Stimulated activated naive CD4-positive, alpha-beta T cell treated with Interleukin-2 at 50 U/mL for 16 hours (primary cell): ENCODE data around the gene GABARAPL1.
A peak's percentile ranks its signal among the peaks of the same experiment; 100 is the strongest.

Source experiments
- DNase-seq: peaks from one replicate; lab custom pipeline; 2025; lab: John Stamatoyannopoulos, UW

GABARAPL1 gene

DNA sequence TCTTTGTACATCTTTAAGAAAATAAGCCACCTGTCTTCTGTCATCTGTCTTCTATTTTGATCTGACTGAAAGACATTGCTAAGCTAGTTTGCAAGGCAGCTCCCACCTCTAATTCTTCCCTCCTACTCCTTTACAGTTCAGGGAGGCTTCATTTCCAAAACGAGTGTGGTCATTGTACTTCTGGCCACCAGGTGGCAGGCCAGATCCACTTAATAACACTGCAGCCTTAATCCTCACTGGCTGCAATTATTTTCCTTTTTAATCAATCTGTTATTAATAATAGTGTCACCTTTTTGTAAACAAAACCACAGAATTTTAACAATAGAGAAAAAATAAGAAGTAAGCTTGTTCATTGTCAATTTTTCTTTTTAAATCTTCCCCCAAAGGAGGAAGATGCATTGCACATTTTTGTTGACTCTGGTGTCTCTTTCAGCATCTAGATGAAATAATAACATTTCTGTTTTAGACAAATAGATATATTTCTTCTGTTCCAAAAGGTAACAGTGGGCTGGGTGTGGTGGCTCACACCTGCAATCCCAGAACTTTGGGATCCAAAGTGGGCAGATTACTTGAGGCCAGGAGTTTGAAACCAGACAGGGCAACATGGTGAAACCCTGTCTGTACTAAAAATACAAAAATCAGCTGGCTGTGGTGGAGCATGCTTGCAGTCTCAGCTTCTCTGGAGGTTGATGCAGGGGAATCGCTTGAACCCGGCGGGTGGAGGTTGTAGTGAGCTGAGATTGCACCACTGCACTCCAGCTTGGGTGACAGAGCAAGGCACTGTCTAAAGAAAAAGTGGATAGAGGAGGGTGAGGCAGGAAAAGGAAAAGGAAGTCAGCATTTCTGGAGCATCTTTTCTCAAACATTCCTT lies 23.3 kb downstream of the GABARAPL1 start:
- DNase-seq, result peak; percentile 16

DNA sequence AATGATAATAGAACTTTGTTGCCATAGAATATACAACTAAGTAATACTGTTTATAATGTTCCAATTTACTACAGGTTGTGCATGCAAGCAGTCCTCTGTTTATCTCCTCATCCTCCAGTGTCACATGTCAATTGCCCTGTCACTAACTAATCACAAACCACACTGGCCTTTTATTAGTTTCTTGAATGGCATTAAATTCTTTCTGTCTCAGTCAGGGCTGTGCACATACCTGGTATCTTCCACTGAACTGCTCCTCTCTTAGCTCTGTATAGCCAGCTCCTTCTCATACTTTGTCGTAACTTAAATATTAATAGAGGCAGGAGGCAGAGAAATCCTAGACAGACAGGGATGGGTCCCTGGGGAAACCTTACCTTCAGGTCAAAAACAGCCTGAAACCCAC lies 24.0 kb downstream of the GABARAPL1 start:
- DNase-seq, result no peak

DNA sequence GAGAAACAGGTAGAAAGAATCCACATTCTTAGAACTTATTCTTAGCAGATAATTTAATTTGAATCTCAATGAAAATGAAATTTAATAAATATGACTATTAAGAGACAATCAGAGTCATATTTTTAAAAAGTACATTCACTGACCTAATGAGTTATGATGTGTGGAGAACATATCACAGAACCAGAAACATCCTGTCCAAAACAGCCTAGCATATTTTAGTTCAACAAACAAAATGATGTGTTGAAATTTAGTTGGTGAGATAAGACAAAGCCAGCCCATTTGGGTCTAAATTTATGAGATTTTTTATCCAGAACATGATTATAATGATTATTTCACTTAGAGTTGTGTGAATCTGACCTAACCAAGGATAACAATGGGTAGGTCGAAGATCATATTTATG lies 25.8 kb downstream of the GABARAPL1 start:
- no peak for DNase-seq

- no peak for DNase-seq
Observed at GRCh38 chr12:10241290-10241689, 28.6 kb downstream of the GABARAPL1 start.

DNA sequence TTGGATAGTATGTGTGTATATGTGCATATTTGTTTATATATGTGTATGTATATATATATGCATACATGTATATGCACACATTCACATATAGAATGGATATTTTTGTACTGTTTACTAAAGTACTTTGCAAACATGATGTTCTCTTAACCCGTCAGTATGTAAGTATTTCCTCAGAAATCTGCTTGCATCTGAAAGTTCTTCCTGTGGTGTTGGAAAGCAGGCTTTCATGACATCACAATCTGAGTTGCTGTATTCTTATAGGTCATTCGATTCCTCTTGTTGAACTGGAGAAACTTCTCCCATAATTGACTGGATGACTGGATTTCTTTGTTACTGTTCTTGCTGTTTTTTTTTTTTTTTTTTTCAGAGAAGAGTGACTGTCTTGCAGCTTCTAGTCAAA lies 29.1 kb downstream of the GABARAPL1 start:
- no peak for DNase-seq

DNA sequence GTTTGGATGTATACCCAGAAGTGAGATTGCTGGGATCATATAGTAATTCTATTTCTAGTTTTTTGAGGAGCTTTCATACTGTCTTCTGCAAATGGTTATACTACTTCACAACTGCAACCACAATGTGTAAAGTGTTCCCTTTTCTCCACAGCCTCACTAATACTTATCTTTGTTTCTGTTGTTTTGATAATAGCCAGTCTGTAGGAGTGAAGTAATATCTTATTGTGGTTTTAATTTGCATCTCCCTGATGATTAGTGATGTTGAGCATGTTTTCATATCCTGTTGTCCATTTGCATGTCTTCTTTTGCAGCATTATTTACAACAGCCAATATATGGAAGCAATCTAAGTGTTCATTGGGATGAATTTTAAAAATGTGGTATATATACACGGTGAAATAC lies 29.9 kb downstream of the GABARAPL1 start:
- DNase-seq, result no peak

DNA sequence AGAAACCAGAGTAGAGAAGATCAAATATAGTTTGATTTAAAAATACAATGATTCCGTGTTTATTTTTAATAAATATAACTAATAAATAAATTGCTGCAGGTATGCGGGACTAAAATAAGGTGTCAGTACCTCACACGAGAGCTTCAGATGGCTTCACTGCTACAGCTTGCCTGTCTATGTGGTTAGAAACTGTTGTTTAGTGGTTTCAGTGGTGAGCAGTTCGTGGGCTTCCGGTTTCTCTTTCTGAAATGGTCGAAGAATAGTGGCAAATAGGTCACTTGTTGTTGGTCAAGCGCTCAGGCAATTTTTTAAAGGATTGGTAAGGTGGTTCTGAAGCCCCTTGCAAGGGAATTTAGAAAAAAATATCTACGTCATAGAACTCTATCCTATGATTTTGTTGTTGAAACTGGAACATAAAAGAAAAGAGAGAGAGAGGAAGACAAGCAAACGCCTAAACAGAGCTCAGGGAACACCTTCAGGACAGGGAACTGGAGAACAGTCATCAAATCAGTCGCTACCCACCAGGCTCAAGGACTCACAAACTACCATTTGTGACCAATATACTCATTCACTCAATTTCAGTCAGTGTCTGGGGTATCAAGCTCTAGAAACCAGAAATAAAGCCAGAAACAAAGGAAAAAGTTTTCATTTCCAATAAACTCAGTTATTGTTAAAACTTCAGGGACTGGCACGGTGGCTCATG lies 31.3 kb downstream of the GABARAPL1 start:
- DNase-seq, result no peak

- no peak for DNase-seq
Observed at GRCh38 chr12:10247436-10248058, 34.9 kb downstream of the GABARAPL1 start.

DNA sequence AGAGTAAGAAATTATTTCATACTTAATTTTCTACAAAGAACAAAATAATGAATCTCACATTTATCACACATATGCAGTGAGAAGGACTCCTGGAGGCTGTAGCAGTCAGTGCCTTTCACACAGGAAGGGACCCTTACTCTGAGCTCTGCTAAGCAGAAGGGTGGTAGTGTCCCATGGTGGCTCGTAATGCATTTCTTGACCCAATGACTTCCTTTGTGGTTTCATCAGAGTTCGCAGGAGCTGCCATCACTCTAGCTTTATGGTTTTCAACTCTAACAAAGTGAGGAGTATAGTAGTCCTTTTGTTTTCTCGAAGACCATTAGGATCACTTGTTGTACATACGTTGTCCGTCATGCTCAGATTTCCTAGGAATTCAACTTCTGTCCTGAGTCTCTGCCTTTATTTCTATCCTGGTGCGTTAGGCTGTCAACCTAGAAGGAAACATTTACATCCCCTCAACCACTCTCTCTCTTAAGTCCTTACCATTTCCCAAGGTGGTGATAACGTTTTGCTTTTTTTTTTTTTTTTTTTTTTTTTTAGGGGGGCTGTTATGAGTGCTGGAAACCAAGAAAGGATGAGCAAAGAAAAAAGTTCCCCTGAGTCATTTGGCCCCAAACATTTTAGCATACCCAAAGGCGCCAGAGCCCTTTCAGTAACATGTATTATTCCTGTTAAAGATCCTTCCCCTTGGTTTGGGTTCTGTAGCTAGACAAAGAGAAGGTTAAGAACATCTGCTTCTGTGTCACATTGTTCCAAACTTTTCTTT lies 37.2 kb downstream of the GABARAPL1 start:
- no peak for DNase-seq

DNA sequence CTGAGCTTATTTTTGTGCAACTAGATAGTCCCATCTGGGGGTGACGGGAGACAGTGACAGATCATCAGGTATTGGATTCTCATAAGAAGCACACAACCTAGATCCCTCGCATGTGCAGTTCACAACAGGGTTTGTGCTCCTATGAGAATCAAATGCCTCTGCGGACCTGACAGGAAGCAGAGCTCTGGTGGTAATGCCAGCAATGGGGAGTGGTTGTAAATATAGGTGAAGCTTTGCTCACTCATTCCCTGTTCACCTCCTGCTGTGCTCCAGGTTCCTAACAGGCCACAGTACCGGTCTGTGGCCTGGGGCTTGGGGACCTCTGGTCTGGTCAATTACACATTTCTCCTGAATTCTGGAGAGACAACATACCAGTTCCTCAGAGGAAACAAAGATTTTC lies 39.0 kb downstream of the GABARAPL1 start:
- no peak for DNase-seq

GRCh38 chr12:10252201-10252600 lies 39.5 kb downstream of the GABARAPL1 start:
- DNase-seq, result no peak

DNA sequence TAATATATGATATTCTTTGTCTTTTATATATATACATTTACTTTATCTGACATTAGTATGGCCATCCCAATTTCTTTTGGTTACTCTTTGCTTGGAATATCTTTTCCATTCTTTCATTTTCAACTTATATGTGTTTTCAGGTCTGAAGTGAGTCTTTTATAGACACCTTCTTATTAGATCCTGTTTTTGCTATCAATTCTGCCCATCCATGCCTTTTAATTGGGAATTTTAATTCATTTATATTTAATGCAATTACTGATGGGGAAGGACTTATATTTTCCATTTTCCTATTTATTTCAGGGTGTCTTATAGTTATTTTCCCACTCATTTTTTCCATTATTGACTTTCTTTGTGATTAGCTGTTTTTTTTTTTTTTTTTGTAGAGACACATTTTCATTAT lies 43.4 kb downstream of the GABARAPL1 start:
- no peak for DNase-seq

DNA sequence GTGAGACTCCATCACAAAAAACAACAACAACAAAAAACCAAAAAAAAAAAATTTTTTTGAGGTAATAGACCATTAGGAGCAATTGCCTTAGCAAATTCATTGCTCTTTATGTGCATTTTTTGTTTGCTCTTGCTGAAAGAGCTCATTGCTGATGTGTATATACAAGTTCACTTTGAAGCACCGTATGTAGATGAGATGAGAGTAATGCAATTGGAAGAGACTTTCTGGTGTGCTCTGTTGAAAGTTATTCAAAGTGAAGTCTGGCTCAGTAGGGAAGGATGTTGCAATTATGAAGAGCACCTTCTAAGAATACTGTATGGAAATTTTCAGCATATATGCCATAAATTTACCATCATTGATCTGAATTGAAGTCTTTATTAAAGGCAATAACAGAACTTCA lies 48.2 kb downstream of the GABARAPL1 start:
- DNase-seq, result no peak

GRCh38 chr12:10268037-10268436 lies 55.4 kb downstream of the GABARAPL1 start:
- DNase-seq, result no peak

GRCh38 chr12:10272467-10272866 lies 59.8 kb downstream of the GABARAPL1 start:
- DNase-seq, result no peak
